Astrocyte (in vitro differentiated cells and primary cell): ENCODE results near the gene RALY. TPM values are rescaled to one million over a fixed set of nuclear protein-coding genes. Genes with fewer than 3 reads are reported as not detected.

Experiments
- DNase-seq: peaks from one replicate; pipeline ENCODE4 v3.0.0-alpha.2; 2010; ENCODE audit warnings: low read depth
- FAIRE-seq: peaks from 2 replicates; lab custom pipeline; 2011; peaks lifted over from hg19 to GRCh38; lab: Jason Lieb, UNC
- H2AFZ ChIP-seq: 2 replicates; pipeline ENCODE4 v1.6.0; 2012; ENCODE audit warnings: low read depth, low read length, inconsistent platforms
- H3K27ac ChIP-seq: 2 replicates; pipeline ENCODE4 v1.5.1; 2011; ENCODE audit warnings: low read depth, low read length, inconsistent platforms
- H3K27me3 ChIP-seq: 2 replicates; pipeline ENCODE4 v1.6.0; 2011; ENCODE audit warnings: low read length, inconsistent platforms; ENCODE audit not compliant: insufficient read depth
- H3K36me3 ChIP-seq: 2 replicates; pipeline ENCODE4 v1.5.1; 2011; ENCODE audit warnings: low read length, inconsistent platforms; ENCODE audit not compliant: insufficient read depth
- H3K4me1 ChIP-seq: 2 replicates; pipeline ENCODE4 v1.5.1; 2011; ENCODE audit warnings: low read length, inconsistent platforms; ENCODE audit not compliant: insufficient read depth
- H3K4me2 ChIP-seq: 2 replicates; pipeline ENCODE4 v1.6.0; 2012; ENCODE audit warnings: low read length, inconsistent platforms
- H3K4me3 ChIP-seq: 2 replicates; pipeline ENCODE4 v1.5.1; 2011; ENCODE audit warnings: low read depth, mild to moderate bottlenecking, low read length, inconsistent platforms; ENCODE audit not compliant: insufficient read depth
- H3K79me2 ChIP-seq: 2 replicates; pipeline ENCODE4 v1.6.0; 2012; ENCODE audit warnings: mild to moderate bottlenecking, low read length, inconsistent platforms; ENCODE audit not compliant: insufficient read depth
- H3K9ac ChIP-seq: 2 replicates; pipeline ENCODE4 v1.6.0; 2012; ENCODE audit warnings: mild to moderate bottlenecking, low read length, inconsistent platforms
- H3K9me3 ChIP-seq: 2 replicates; pipeline ENCODE4 v1.5.1; 2012; ENCODE audit warnings: low read depth, mild to moderate bottlenecking, low read length, inconsistent platforms; ENCODE audit not compliant: insufficient read depth
- H4K20me1 ChIP-seq: 2 replicates; pipeline ENCODE4 v1.6.0; 2012; ENCODE audit warnings: low read length, inconsistent platforms; ENCODE audit not compliant: insufficient read depth
- H3K27ac Mint-ChIP-seq: one replicate; pipeline ENCODE4 v1.8.0; 2021; ENCODE audit warnings: mild to moderate bottlenecking, mixed read lengths; ENCODE audit not compliant: unreplicated experiment
- H3K27me3 Mint-ChIP-seq: one replicate; pipeline ENCODE4 v1.8.0; 2021; ENCODE audit warnings: low read depth, mixed read lengths; ENCODE audit not compliant: unreplicated experiment
- H3K36me3 Mint-ChIP-seq: one replicate; pipeline ENCODE4 v1.8.0; 2021; ENCODE audit warnings: low read depth, mixed read lengths; ENCODE audit not compliant: unreplicated experiment
- H3K4me1 Mint-ChIP-seq: one replicate; pipeline ENCODE4 v1.8.0; 2021; ENCODE audit warnings: low read depth, mixed read lengths; ENCODE audit not compliant: unreplicated experiment
- H3K4me3 Mint-ChIP-seq: one replicate; pipeline ENCODE4 v1.8.0; 2021; ENCODE audit warnings: mild to moderate bottlenecking, moderate library complexity, mixed read lengths; ENCODE audit not compliant: unreplicated experiment
- H3K9me3 Mint-ChIP-seq: one replicate; pipeline ENCODE4 v1.8.0; 2021; ENCODE audit warnings: mild to moderate bottlenecking, mixed read lengths; ENCODE audit not compliant: unreplicated experiment
- CTCF ChIP-seq: IDR thresholded peaks from 2 replicates; pipeline ENCODE4 v1.5.1; 2011; ENCODE audit warnings: low read depth, mild to moderate bottlenecking, inconsistent platforms, low read length, moderate library complexity; ENCODE audit not compliant: insufficient read depth
- EZH2 ChIP-seq: IDR thresholded peaks from 2 replicates; pipeline ENCODE4 v1.6.1; 2012; ENCODE audit warnings: mild to moderate bottlenecking, low read length, inconsistent platforms; ENCODE audit not compliant: insufficient read depth
- total RNA-seq: library from RNA; stranded (reverse); gene quantifications from 2 replicates; pipeline ENCODE4 v1.2.1, GENCODE V29; 2021

RALY gene
- total RNA-seq, 1 donor from 2014 or later: 105 TPM

GRCh38 chr20:34108616-34109174 is 115.0 kb downstream of the RALY start:
- Mint-ChIP-seq H3K4me3 (peak overlapping the region; percentile 100), H3K4me1 (peaks cover 33% of the 10 kb centered on the region), H3K27ac (no peak overlapping the region), H3K36me3 (peaks cover 25% of the 10 kb centered on the region), H3K27me3 (no peaks in the 10 kb centered on the region), H3K9me3 (no peaks in the 10 kb centered on the region)
- no peaks in the 10 kb centered on the region for H3K27me3 ChIP-seq
- no peak overlapping the region for H3K9ac ChIP-seq
- no peak for FAIRE-seq
- H3K79me2 ChIP-seq: peaks cover 84% of the 10 kb centered on the region
- H3K36me3 ChIP-seq: peaks cover 25% of the 10 kb centered on the region
- DNase-seq: no peak
- no peak overlapping the region for H3K4me3 ChIP-seq
- TF ChIP-seq CTCF (no peak), EZH2 (no peak)
- no peaks in the 10 kb centered on the region for H3K9me3 ChIP-seq
- H3K4me2 ChIP-seq: peak overlapping the region; percentile 48
- no peak overlapping the region for H3K27ac ChIP-seq
- no peak overlapping the region for H2AFZ ChIP-seq
- H4K20me1 ChIP-seq: peaks cover 80% of the 10 kb centered on the region
- peaks cover 10% of the 10 kb centered on the region for H3K4me1 ChIP-seq

GRCh38 chr20:34109442-34109841 is 115.7 kb downstream of the RALY start:
- peaks cover 33% of the 10 kb centered on the region for H3K4me1 Mint-ChIP-seq
- Histone ChIP-seq H3K36me3 (peaks cover 19% of the 10 kb centered on the region), H2AFZ (no peak overlapping the region), H3K27ac (no peak overlapping the region), H3K9me3 (no peaks in the 10 kb centered on the region), H3K27me3 (no peaks in the 10 kb centered on the region), H3K4me2 (peak overlapping the region; percentile 21), H3K79me2 (peaks cover 76% of the 10 kb centered on the region), H3K4me3 (no peak overlapping the region), H4K20me1 (peaks cover 72% of the 10 kb centered on the region), H3K4me1 (peaks cover 10% of the 10 kb centered on the region), H3K9ac (no peak overlapping the region)
- no peak for FAIRE-seq
- no peaks in the 10 kb centered on the region for H3K9me3 Mint-ChIP-seq
- DNase-seq: no peak
- H3K36me3 Mint-ChIP-seq: peaks cover 21% of the 10 kb centered on the region
- H3K4me3 Mint-ChIP-seq: peak overlapping the region; percentile 100
- TF ChIP-seq CTCF: no peak
- no peak for TF ChIP-seq EZH2
- H3K27me3 Mint-ChIP-seq: no peaks in the 10 kb centered on the region
- H3K27ac Mint-ChIP-seq: no peak overlapping the region

GRCh38 chr20:34110025-34110744 is 116.5 kb downstream of the RALY start:
- peak overlapping the region; percentile 100 for H3K4me3 Mint-ChIP-seq
- H3K9ac ChIP-seq: peak overlapping the region; percentile 98
- H3K27me3 Mint-ChIP-seq: no peaks in the 10 kb centered on the region
- no peak overlapping the region for H3K27ac ChIP-seq
- H3K36me3 ChIP-seq: peaks cover 11% of the 10 kb centered on the region
- H3K27ac Mint-ChIP-seq: peak overlapping the region; percentile 94
- H3K79me2 ChIP-seq: peaks cover 69% of the 10 kb centered on the region
- peaks cover 19% of the 10 kb centered on the region for H3K36me3 Mint-ChIP-seq
- no peak for FAIRE-seq
- no peak overlapping the region for H2AFZ ChIP-seq
- no peaks in the 10 kb centered on the region for H3K27me3 ChIP-seq
- H3K4me2 ChIP-seq: peak overlapping the region; percentile 89
- DNase-seq: no peak
- peaks cover 65% of the 10 kb centered on the region for H4K20me1 ChIP-seq
- H3K4me3 ChIP-seq: peak overlapping the region; percentile 91
- TF ChIP-seq EZH2 (no peak), CTCF (no peak)
- peaks cover 33% of the 10 kb centered on the region for H3K4me1 Mint-ChIP-seq
- peaks cover 10% of the 10 kb centered on the region for H3K4me1 ChIP-seq
- no peaks in the 10 kb centered on the region for H3K9me3 ChIP-seq
- H3K9me3 Mint-ChIP-seq: no peaks in the 10 kb centered on the region
